GM18870 (cell line): ENCODE measurements around the gene NUDT14.

Experiments
- ATAC-seq: cut with Tn5 transposase; IDR thresholded peaks from one replicate; pipeline ENCODE4 v1.9.1; 2021; ENCODE audit warnings: moderate library complexity; ENCODE audit not compliant: unreplicated experiment

Gene NUDT14

GRCh38 chr14:105212541-105213300 is 31.6 kb upstream of the NUDT14 start:
- ATAC-seq, result no peak

DNA sequence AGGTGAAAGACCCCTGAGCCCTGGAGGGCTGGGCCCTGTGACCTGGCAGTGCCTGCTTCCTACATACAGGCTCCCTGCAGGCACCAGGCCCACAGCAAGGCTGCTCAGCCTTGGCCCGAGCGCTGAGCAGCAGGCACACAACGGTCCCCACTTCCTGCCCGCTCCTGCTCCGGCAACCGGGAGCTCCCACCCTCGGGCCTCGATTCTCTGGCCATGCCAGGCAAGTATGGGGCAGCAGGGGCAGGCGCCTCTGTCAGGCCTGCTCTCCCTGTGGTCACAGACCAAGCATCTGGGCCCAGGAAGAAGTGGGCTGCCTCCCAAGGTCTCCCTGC is 30.6 kb upstream of the NUDT14 start:
- ATAC-seq, result no peak

- ATAC-seq, result no peak
Measured at GRCh38 chr14:105211086-105211757, 30.1 kb upstream of the NUDT14 start.

GRCh38 chr14:105210266-105211025 is 29.3 kb upstream of the NUDT14 start:
- ATAC-seq, result no peak

GRCh38 chr14:105209646-105210045 is 28.5 kb upstream of the NUDT14 start:
- no peak for ATAC-seq

GRCh38 chr14:105209091-105209490 is 28.0 kb upstream of the NUDT14 start:
- no peak for ATAC-seq

GRCh38 chr14:105208738-105209075 is 27.6 kb upstream of the NUDT14 start:
- ATAC-seq, result no peak

- ATAC-seq, result no peak
Measured at GRCh38 chr14:105207996-105208737, 27.1 kb upstream of the NUDT14 start.

DNA sequence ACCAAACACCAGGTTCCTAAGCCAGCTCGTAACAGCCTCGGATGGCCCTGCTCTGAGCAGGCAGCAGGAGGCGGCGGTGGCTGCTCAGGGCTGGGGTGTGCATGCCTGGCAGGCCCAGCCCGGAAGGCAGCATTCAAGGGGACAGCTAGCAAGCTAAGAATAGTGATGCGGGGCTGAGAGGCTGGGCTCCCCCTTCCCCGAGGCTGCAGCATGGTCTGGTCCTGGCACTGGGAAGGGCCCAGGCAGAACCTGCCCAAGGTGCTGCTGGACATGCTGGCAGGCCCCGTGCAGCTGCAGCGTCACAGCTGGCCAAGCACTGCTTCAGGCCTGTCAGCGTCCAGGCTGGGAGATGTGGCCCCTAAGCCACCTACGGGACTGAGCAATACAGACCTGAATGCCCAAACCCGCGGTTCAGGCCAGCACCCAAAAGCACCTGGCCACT is 26.4 kb upstream of the NUDT14 start:
- ATAC-seq, result no peak

- ATAC-seq, result no peak
Measured at GRCh38 chr14:105206873-105207272, 25.8 kb upstream of the NUDT14 start.

DNA sequence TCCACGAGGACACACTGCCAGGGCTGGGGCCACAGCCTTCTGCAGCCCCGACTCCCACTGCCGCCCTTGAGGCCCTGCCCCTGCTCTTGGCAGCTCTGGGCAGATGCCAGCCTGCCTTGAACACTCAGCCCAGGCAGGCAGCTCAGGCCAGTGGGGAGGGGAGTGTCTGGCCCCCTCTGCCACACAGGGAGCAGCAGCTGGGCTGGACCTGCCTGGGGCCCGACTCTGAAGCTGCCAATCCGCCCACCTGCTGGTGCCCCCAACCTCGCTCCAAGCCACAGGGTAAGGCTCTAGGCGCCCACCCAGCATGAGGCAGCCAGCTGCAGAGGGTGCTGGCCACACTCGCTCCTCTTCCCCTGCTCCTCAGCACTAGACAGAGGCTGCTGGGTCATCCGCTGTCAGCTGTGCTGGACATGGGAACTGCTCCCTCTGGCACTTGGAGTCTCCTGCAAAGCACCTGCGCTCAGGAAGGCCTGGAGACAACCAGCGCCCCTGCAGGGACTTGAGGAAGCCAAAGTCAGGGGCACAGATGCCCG is 24.6 kb upstream of the NUDT14 start:
- ATAC-seq, result no peak

GRCh38 chr14:105204931-105205672 is 24.0 kb upstream of the NUDT14 start:
- no peak for ATAC-seq

- ATAC-seq, result no peak
Measured at GRCh38 chr14:105204206-105204930, 23.3 kb upstream of the NUDT14 start.

DNA sequence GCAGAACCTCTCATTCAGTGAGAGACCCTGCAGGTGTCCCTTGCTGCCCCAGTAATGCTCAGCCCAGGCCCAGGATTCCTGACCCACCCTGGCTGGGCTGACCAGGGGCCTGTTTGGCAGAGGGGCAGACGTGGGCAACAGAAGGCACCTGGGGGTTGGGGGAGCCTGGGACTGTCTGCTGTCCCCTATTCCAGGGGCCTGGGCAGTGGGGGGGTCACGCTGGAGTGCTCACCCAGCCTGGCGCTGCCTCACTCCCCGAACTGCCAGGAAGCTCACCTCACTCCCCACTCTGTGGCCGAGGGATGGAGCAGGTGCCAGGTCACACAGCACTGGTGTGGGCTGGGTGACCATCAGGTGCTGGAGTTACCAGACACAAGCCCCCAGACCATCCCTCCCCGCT is 22.6 kb upstream of the NUDT14 start:
- no peak for ATAC-seq

DNA sequence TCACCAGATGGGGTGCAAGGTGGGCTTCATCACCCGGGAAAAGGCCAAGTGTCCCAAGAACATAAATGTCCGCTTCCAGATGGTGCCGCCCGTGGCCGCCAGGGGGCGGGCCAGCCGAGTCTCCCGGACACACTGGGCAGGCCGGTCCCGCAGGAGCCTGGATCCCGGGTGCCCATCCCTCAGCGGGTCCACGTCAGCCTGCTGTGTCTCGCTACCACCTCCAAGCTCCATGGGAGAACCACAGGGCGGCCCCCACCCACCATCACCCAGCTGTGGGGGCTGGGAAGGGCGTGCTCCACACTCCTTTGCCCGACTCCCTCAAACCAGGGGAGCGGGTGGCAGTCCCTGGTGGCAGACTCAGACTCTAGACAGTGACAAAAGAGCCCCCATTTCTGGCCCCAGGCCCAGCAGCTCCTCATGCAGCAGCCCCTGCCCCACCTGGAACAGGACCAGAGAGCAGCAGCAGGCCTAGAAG is 22.0 kb upstream of the NUDT14 start:
- ATAC-seq, result no peak

DNA sequence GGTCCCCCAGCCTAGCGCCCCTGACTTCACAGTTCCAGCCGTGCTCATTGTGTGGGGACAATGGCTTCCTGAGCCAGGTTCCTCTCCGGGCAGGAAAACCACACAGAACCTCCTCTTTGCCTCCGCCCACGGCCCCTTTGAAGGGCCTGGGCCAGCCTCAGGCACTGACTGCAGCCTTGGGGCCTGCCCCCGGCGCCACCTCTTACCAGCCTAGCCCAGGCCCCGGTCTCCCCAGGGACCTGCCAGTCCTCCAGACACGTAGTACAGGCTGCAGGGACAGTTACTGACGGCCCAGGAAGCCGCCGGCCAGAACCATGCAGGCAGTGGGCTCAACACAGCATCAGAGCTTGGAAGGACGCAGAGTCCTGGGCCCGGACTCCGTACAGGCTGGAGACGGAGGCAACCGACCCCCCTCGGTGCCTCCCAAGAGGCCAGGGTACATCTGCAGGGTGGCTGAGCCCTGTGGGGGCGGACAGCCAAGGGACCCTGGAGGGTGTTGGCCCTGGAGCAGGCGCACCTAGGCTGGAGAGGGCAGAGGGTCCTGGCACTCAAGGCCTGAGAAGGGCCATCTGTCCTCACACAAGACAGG is 20.9 kb upstream of the NUDT14 start:
- no peak for ATAC-seq

DNA sequence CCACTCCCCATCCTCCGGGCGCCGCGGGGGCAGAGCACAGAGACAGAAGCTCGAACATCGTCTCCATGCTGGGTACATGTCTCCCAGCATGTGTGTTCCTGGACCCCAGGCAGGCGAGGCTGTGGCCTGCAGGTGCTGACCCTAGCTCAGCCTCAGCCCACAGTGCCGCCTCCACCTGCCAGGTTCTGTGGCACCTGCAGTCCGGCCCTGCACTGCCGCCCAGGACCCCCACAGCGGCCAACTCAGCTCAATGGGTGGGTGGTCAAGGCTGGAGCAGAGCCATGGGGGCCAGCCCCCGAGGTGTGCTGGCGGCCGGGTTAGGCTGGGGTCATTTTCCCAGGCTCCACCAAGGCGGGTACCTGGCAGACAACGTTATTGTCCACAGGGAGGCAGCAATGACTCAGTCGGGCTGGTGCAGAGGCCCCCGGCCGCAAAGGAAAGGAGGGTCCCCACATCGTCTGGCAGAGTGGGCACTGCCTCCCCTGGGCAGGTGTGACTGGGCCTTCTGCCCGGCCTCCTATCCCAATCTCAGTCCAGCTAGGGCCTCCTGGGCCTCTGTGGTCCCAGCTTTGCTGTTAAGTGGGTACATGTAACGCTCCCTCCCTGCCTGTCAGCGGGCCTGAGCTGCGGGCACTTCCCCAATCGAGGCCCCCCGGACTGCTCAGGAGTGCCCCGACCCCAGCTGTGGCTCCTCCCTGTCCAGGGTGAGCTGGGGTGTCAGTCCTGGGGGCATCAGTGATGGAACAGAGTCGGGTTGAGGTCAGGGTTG is 20.2 kb upstream of the NUDT14 start:
- no peak for ATAC-seq

DNA sequence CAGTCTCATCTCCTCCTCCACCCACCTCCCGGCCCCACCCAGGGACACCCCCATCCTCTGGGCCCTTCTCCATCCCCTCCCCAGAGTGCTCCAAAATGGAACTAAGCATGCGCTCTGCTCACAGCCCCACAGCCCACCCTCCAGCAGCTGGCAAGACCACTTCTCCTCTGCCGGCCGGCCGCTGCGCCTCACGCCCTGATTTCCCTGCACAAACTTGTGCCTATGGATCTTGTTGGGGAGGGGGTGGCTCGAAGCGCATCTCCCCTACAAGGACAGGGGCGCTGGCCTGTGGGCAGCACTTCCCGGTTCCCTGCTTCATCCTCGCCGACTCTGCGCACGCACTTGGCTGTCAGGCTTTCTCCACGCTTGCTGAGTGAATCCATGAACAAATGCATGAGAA is 19.5 kb upstream of the NUDT14 start:
- no peak for ATAC-seq
